Activated CD4-positive, alpha-beta T cell treated with anti-CD3 and anti-CD28 coated beads, Interleukin-2, Interleukin-4, amounts not matched to agents 100 ng/mL and 50 ng/mL, durations not matched to agents 16 hours and 8 hours (primary cell): Measurements from ENCODE around the gene CMC2.

Experiments used
- DNase-seq: peaks from one replicate; pipeline ENCODE4 v3.0.0-alpha.2; 2020; ENCODE audit warnings: low spot score

Gene CMC2

GRCh38 chr16:80973991-80974390 is 32.7 kb downstream of the CMC2 start:
- no peak for DNase-seq

- DNase-seq = no peak
Measured at GRCh38 chr16:80972611-80973010, 34.1 kb downstream of the CMC2 start.

GRCh38 chr16:80971819-80972218 is 34.9 kb downstream of the CMC2 start:
- DNase-seq = no peak

- no peak for DNase-seq
Measured at GRCh38 chr16:80969114-80969484, 37.6 kb downstream of the CMC2 start.

GRCh38 chr16:80968386-80969113 is 38.1 kb downstream of the CMC2 start:
- DNase-seq = no peak

GRCh38 chr16:80966617-80967016 is 40.1 kb downstream of the CMC2 start:
- no peak for DNase-seq

GRCh38 chr16:80964351-80964750 is 42.3 kb downstream of the CMC2 start:
- no peak for DNase-seq

- DNase-seq = no peak
Measured at GRCh38 chr16:80962879-80963278, 43.8 kb downstream of the CMC2 start.

- DNase-seq = no peak
Measured at GRCh38 chr16:80958284-80958683, 48.4 kb downstream of the CMC2 start.

GRCh38 chr16:80954985-80955384 is 51.7 kb downstream of the CMC2 start:
- no peak for DNase-seq

- DNase-seq = peak; percentile 44
Measured at GRCh38 chr16:80948886-80949493, 57.7 kb downstream of the CMC2 start.

- peak; percentile 24 for DNase-seq
Measured at GRCh38 chr16:80947708-80948625, 58.7 kb downstream of the CMC2 start.

- no peak for DNase-seq
Measured at GRCh38 chr16:80947239-80947638, 59.4 kb downstream of the CMC2 start.

GRCh38 chr16:80946481-80946880 is 60.2 kb downstream of the CMC2 start:
- no peak for DNase-seq

- DNase-seq = no peak
Measured at GRCh38 chr16:80940069-80940856, 66.4 kb downstream of the CMC2 start.

GRCh38 chr16:80938879-80939260 is 67.8 kb downstream of the CMC2 start:
- DNase-seq = no peak

- DNase-seq = no peak
Measured at GRCh38 chr16:80938004-80938878, 68.4 kb downstream of the CMC2 start.

- DNase-seq = no peak
Measured at GRCh38 chr16:80936410-80936809, 70.3 kb downstream of the CMC2 start.

GRCh38 chr16:80935691-80936090 is 71.0 kb downstream of the CMC2 start:
- no peak for DNase-seq

- DNase-seq = no peak
Measured at GRCh38 chr16:80932708-80933095, 74.0 kb downstream of the CMC2 start.
